ENCODE results near the gene MERTK.

DNA sequence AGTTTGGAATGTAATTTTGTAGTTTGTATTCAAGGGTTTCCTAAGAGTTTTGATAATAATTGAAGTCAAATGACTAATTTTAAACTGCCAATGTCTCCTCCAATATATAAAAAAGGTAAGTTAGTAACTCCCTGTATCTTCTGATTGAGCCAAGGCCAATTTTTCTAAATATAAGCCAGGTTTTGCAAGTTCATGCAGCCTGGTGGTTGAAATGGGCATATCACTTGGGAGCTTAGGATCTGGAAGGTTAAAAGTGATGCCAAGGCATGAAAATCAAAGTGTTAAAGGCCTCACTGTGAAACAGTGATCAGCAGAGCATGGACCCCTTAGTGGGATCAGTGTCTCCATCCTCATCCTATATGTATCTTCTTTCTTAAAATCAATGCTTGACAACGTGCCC lies 60.5 kb downstream of the MERTK start:
- no peak for TF ChIP-seq POLR2A (IDR thresholded peaks at IDR 0.05)
- TF ChIP-seq, protein P1, sequence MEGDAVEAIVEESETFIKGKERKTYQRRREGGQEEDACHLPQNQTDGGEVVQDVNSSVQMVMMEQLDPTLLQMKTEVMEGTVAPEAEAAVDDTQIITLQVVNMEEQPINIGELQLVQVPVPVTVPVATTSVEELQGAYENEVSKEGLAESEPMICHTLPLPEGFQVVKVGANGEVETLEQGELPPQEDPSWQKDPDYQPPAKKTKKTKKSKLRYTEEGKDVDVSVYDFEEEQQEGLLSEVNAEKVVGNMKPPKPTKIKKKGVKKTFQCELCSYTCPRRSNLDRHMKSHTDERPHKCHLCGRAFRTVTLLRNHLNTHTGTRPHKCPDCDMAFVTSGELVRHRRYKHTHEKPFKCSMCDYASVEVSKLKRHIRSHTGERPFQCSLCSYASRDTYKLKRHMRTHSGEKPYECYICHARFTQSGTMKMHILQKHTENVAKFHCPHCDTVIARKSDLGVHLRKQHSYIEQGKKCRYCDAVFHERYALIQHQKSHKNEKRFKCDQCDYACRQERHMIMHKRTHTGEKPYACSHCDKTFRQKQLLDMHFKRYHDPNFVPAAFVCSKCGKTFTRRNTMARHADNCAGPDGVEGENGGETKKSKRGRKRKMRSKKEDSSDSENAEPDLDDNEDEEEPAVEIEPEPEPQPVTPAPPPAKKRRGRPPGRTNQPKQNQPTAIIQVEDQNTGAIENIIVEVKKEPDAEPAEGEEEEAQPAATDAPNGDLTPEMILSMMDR (IDR thresholded peaks at IDR 0.05): no peak
